ENCODE data around the gene LDB2.

The LDB2 gene

GRCh38 chr4:16790508-16790907 is 107.9 kb downstream of the LDB2 start:
- DNase-seq: no peak

GRCh38 chr4:16788868-16789267 is 109.6 kb downstream of the LDB2 start:
- DNase-seq: no peak

GRCh38 chr4:16785793-16786527 is 112.5 kb downstream of the LDB2 start:
- no peak for DNase-seq

- no peak for DNase-seq
These were observed 115.3 kb downstream of the LDB2 start for GRCh38 chr4:16783119-16783518.

- DNase-seq: no peak
These were observed 119.3 kb downstream of the LDB2 start for GRCh38 chr4:16779028-16779675.

GRCh38 chr4:16777726-16778125 is 120.7 kb downstream of the LDB2 start:
- no peak for DNase-seq

- no peak for DNase-seq
These were observed 122.9 kb downstream of the LDB2 start for GRCh38 chr4:16775411-16776154.

- no peak for DNase-seq
These were observed 126.0 kb downstream of the LDB2 start for GRCh38 chr4:16772366-16772850.

GRCh38 chr4:16770710-16771285 is 127.6 kb downstream of the LDB2 start:
- no peak for DNase-seq

GRCh38 chr4:16767861-16768260 is 130.6 kb downstream of the LDB2 start:
- no peak for DNase-seq

- no peak for DNase-seq
These were observed 131.2 kb downstream of the LDB2 start for GRCh38 chr4:16767251-16767650.

- DNase-seq: no peak
These were observed 132.9 kb downstream of the LDB2 start for GRCh38 chr4:16765546-16765945.

- DNase-seq: no peak
These were observed 133.8 kb downstream of the LDB2 start for GRCh38 chr4:16764622-16765021.

- no peak for DNase-seq
These were observed 137.7 kb downstream of the LDB2 start for GRCh38 chr4:16760617-16761363.

GRCh38 chr4:16759931-16760582 is 138.4 kb downstream of the LDB2 start:
- DNase-seq: no peak

- no peak for DNase-seq
These were observed 139.6 kb downstream of the LDB2 start for GRCh38 chr4:16758816-16759215.

GRCh38 chr4:16758255-16758654 is 140.2 kb downstream of the LDB2 start:
- no peak for DNase-seq

- no peak for DNase-seq
These were observed 141.3 kb downstream of the LDB2 start for GRCh38 chr4:16757080-16757521.

- DNase-seq: no peak
These were observed 144.3 kb downstream of the LDB2 start for GRCh38 chr4:16754104-16754503.

- no peak for DNase-seq
These were observed 146.3 kb downstream of the LDB2 start for GRCh38 chr4:16752150-16752549.

- DNase-seq: no peak
These were observed 147.4 kb downstream of the LDB2 start for GRCh38 chr4:16750882-16751642.

Measured in bone marrow (tissue), 2 donors.